SK-N-SH treated with all-trans-retinoic acid at 6 μM for 48 hours (cell line): ENCODE data around the gene JMJD4.

Experiments used
- GLIS3 ChIP-seq: fragments of 250-450 bp; sonication (Bioruptor Pico); IDR thresholded peaks from 2 replicates; pipeline ENCODE4 v1.5.0; 2020; ENCODE audit warnings: mild to moderate bottlenecking, moderate library complexity
- OSR1 ChIP-seq: fragments of 250-450 bp; sonication (Bioruptor Pico); IDR thresholded peaks from 2 replicates; pipeline ENCODE4 v1.8.0; 2022; ENCODE audit warnings: moderate library complexity, mild to moderate bottlenecking, inconsistent platforms
- ZFP30 ChIP-seq: fragments of 450-650 bp; formaldehyde crosslinking; IDR thresholded peaks from 2 replicates; pipeline ENCODE4 v1.5.0; 2022; ENCODE audit warnings: mild to moderate bottlenecking, moderate library complexity

GRCh38 chr1:227729144-227729880 is 5.8 kb downstream of the JMJD4 start:
- TF ChIP-seq ZFP30 (CRISPR knock-in tag) (no peak), OSR1 (CRISPR knock-in tag) (no peak), GLIS3 (CRISPR knock-in tag) (no peak)
